BE2C (cell line): ENCODE measurements around the gene NOS1AP.

Experiments used
- DNase-seq: peaks from one replicate; pipeline ENCODE4 v3.0.0-alpha.2; 2020
- H3K27me3 ChIP-seq: fragments of 250-450 bp; sonication (Bioruptor Pico); 2 replicates; pipeline ENCODE4 v1.5.1; 2020; ENCODE audit warnings: mild to moderate bottlenecking
- H3K36me3 ChIP-seq: fragments of 250-450 bp; sonication (Bioruptor Pico); 2 replicates; pipeline ENCODE4 v1.5.1; 2020; ENCODE audit warnings: mild to moderate bottlenecking
- H3K4me1 ChIP-seq: fragments of 250-450 bp; sonication (Bioruptor Pico); 2 replicates; pipeline ENCODE4 v1.5.1; 2020
- H3K4me3 ChIP-seq: 2 replicates; pipeline ENCODE4 v1.5.1; 2011; ENCODE audit warnings: low read depth, low read length
- H3K9me3 ChIP-seq: fragments of 250-450 bp; sonication (Bioruptor Pico); 2 replicates; pipeline ENCODE4 v1.5.1; 2020
- TF ChIP-seq, protein P1 (sequence below): IDR thresholded peaks from 2 replicates; pipeline ENCODE4 v1.5.1; 2012; ENCODE audit warnings: mild to moderate bottlenecking, low read depth, low read length

NOS1AP gene

DNA sequence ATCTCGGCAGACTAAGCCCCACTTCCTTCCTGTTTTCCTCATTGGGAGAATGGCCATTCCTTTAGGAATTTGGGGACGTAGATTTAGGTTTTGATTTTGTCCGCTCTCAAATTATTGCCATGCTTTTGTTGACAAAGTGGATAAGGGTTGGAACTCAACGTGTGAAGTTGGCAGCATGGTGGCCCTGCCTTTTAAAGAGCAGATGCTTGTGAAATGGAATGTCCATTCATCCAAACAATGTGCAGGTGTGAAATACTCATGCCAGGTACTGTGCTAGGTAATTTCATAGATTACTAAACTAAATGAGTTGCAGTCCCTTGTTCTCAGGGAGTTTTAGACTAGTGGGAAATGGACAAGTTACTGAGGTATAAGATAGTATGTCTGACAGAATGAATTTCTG, 232.2 kb downstream of the NOS1AP start:
- Histone ChIP-seq H3K4me1 (no peaks in the 10 kb centered on the region), H3K36me3 (no peaks in the 10 kb centered on the region), H3K9me3 (no peaks in the 10 kb centered on the region), H3K27me3 (no peaks in the 10 kb centered on the region), H3K4me3 (no peak overlapping the region)
- DNase-seq = no peak
- TF ChIP-seq, protein P1, sequence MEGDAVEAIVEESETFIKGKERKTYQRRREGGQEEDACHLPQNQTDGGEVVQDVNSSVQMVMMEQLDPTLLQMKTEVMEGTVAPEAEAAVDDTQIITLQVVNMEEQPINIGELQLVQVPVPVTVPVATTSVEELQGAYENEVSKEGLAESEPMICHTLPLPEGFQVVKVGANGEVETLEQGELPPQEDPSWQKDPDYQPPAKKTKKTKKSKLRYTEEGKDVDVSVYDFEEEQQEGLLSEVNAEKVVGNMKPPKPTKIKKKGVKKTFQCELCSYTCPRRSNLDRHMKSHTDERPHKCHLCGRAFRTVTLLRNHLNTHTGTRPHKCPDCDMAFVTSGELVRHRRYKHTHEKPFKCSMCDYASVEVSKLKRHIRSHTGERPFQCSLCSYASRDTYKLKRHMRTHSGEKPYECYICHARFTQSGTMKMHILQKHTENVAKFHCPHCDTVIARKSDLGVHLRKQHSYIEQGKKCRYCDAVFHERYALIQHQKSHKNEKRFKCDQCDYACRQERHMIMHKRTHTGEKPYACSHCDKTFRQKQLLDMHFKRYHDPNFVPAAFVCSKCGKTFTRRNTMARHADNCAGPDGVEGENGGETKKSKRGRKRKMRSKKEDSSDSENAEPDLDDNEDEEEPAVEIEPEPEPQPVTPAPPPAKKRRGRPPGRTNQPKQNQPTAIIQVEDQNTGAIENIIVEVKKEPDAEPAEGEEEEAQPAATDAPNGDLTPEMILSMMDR = no peak

DNA sequence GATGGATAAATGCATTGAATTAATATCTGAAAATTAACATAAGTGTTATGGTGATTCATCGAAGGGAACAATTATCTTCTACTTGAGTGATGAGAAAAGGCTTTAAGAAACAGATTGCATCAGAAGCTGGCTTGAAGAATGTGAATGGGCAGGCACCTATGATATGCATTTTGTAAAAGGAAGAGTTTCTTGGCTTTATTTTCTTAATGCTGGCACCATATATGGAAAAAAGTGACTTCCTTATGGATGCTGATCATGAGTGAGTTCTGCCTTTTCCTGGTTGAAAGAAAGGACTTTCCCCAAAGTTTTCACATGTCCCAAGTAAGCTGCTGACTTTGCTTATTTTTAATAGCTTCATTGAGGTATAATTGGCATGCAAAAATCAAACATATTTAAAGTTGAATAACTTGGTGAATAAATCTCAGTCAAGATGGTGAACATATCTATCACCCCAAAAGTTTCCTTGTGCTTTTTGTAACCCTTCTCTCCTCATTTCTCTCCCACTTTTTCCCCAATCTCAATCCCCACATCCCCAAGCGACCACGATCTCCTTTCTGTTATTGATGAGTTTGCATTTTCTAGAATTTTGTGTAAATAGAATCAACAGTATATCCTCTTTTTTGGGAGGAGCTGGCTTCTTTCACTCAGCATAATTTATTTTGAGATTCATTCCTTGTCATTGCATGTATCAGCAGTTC, 233.0 kb downstream of the NOS1AP start:
- no peaks in the 10 kb centered on the region for H3K27me3 ChIP-seq
- DNase-seq = no peak
- no peaks in the 10 kb centered on the region for H3K36me3 ChIP-seq
- no peak overlapping the region for H3K4me3 ChIP-seq
- no peaks in the 10 kb centered on the region for H3K9me3 ChIP-seq
- TF ChIP-seq, protein P1 = no peak
- H3K4me1 ChIP-seq = no peaks in the 10 kb centered on the region

GRCh38 chr1:162303004-162303344, 233.5 kb downstream of the NOS1AP start:
- H3K36me3 ChIP-seq = no peaks in the 10 kb centered on the region
- no peak overlapping the region for H3K4me3 ChIP-seq
- no peaks in the 10 kb centered on the region for H3K4me1 ChIP-seq
- no peak for DNase-seq
- TF ChIP-seq, protein P1 = no peak
- H3K27me3 ChIP-seq = no peaks in the 10 kb centered on the region
- no peaks in the 10 kb centered on the region for H3K9me3 ChIP-seq

GRCh38 chr1:162304736-162305135, 235.2 kb downstream of the NOS1AP start:
- H3K27me3 ChIP-seq = no peaks in the 10 kb centered on the region
- H3K36me3 ChIP-seq = no peaks in the 10 kb centered on the region
- no peaks in the 10 kb centered on the region for H3K9me3 ChIP-seq
- no peak for DNase-seq
- H3K4me3 ChIP-seq = no peak overlapping the region
- no peaks in the 10 kb centered on the region for H3K4me1 ChIP-seq
- TF ChIP-seq, protein P1 = no peak

DNA sequence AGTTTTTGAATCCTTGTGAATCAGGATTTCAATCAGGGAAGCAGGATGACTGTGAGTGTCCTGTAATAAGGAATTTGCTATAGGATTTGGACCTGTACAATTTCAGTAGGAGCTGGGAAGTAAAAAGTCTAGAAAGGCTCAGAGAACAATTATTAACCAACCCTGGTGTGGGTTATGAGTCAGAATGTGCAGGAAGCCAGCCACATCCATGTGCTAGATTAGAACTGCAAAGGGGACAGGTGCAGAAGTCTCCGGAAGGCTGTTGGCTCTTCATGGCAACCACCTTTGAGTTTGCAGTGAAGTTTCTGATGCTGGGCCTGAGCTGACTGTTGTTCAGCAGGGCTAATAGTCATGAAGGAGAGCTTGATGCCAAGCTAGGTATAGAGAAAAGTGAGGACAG, 236.5 kb downstream of the NOS1AP start:
- no peak for DNase-seq
- no peaks in the 10 kb centered on the region for H3K9me3 ChIP-seq
- H3K4me3 ChIP-seq = no peak overlapping the region
- H3K4me1 ChIP-seq = no peaks in the 10 kb centered on the region
- TF ChIP-seq, protein P1 = no peak
- H3K27me3 ChIP-seq = no peaks in the 10 kb centered on the region
- no peaks in the 10 kb centered on the region for H3K36me3 ChIP-seq

GRCh38 chr1:162310337-162310736, 240.8 kb downstream of the NOS1AP start:
- Histone ChIP-seq H3K36me3 (no peaks in the 10 kb centered on the region), H3K9me3 (no peaks in the 10 kb centered on the region), H3K4me1 (no peaks in the 10 kb centered on the region), H3K27me3 (no peaks in the 10 kb centered on the region), H3K4me3 (no peak overlapping the region)
- no peak for DNase-seq
- TF ChIP-seq, protein P1 = no peak
